HG02678 (cell line): Measurements from ENCODE around the gene NELFCD.

Source experiments
- ATAC-seq: cut with Tn5 transposase; IDR thresholded peaks from one replicate; pipeline ENCODE4 v1.9.1; 2021; ENCODE audit warnings: mild to moderate bottlenecking, moderate library complexity; ENCODE audit not compliant: unreplicated experiment

Gene NELFCD

DNA sequence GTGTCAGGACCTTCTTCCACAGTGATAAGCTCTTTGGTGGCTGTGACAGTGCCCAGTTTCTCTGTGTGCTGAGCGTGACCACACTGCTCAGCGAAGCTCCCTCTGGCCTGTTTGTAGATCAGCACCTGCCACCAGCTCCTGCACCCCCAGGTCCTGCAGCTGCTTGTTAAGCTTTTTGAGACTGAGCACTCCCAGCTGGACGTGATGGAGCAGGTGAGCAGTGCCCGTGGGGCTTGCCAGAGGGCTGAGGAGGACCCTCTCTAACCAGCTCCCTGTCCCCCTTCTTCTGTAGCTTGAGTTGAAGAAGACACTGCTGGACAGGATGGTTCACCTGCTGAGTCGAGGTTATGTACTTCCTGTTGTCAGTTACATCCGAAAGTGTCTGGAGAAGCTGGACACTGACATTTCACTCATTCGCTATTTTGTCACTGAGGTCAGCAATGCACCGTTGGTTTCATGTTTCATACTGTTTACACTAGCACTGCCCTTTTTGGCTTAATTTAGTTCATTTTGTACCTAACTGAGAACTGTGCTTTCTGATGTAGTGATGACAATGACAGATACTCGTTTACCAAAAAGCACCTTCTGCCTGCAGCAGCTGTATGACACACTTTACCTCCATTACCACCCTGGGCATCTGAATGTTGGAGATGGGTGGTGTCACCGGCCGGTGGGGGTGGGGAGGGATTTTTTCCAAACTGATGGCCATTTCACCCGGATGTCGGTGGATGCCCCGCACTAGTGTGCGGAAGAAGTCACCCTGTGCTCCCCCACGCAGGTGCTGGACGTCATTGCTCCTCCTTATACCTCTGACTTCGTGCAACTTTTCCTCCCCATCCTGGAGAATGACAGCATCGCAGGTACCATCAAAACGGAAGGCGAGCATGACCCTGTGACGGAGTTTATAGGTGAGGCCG lies 12.5 kb downstream of the NELFCD start:
- ATAC-seq = no peak

- ATAC-seq = no peak
Measured at GRCh38 chr20:58994390-58995159, 13.5 kb downstream of the NELFCD start.

DNA sequence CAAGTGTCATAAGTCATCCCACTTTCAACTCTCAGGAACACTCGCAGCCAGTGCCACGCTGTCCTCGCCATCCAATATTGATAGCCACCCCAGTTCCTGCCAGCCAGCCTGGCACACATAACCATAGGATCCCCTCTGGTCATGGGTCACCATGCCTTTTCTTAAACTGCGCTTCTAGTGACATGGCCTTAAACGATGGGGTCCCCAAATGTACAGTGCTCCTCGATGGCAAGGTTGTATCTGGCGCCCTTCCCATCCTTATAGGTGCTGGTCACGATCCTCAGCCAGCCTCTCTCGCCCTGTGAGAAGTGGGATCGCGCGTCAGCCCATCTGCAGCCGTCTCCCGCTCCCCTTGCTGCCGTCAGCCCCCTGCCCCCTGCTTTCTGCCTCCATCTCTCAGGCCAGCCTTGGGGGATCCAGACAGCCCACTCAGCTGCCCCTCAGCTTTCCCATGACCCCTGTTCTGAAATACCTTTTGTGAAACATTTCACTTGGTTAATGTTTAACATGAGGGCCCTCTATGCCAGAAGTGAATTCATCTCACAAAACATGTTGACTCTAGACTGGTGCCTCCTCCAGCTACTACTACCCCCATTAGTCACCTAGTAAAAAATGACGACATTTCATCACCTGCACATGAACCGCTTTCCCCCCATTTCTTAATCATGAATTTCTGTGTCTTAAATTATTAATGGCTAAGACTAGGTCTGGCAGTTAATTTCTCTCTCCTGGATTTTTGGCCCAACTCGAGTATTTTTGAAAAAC lies 14.6 kb downstream of the NELFCD start:
- ATAC-seq = no peak

DNA sequence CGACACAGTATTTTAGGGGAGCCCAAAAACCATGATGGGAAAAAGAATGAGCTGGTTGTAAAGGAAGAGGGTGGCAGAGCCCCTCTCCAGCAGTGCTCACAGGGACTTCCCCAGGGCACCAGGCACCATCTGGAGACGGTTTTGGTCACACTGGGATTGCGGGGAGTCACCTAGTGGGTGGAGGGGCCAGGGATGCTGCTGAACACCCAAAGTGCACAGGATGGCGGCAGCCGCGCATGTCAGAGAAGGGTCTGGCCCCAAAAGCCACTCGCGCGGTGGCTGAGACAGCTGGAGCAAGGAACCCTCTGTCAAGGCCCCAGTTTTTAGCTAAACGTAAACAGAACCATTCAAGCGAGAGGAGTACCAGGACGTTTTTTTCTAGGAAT lies 15.2 kb downstream of the NELFCD start:
- ATAC-seq = no peak

- no peak for ATAC-seq
Measured at GRCh38 chr20:58997141-58997770, 16.2 kb downstream of the NELFCD start.

- no peak for ATAC-seq
Measured at GRCh38 chr20:58998656-58999055, 17.6 kb downstream of the NELFCD start.

GRCh38 chr20:59000326-59000725 lies 19.3 kb downstream of the NELFCD start:
- no peak for ATAC-seq

- ATAC-seq = no peak
Measured at GRCh38 chr20:59001068-59001448, 20.0 kb downstream of the NELFCD start.

DNA sequence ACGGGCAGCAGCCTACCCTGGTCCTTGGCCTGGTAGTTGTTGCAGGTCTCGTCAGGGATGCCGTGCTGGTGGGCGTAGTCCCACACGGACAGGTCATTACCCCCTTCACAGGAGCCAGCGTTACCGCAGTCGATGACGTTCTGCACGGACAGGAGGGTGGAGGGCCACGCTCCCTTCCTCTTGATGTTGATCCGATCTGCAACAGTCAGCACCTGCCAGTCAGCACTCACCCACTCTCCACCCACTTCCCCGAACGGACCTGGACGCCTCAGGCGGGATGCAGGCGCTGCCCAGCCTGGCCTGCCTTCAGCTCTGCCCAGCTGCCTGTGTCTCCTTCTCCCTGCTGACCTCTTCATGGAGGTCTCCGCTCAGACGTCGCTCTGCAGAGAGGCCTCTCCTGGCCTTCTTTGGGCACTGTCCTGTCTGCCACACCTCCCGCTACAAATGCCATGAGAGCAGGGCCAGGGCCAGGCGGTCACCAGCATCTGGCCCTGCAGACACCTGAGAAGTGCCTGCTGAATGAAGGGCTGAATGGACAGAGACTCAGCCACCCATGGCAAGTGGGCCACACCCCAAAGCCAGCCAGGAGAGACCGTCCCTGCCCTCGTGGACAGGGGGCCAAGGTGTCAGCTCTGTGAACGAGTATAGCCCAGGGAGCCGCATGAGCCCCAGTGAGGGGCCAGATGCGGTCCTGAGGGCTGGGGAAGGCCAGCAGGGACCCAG lies 20.6 kb downstream of the NELFCD start:
- ATAC-seq = no peak

DNA sequence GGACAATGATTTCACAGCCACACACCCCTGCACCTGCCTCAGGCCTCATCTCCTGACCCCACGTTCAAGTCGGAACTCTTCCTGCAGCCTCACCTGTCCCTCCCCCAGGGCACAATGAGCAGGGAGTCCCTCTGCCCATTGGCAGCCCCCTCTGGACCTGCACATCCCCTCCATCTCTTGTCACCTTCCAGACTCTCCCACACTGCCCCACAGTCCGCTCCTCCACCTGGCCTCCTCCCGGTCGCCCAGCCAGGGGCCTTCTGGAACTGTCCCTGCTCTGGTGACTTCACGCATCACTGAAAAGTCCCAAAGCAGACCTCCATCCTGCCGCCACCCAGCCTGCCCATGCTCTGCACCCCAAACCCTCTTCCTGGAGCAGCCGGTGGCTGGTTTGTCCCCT lies 21.3 kb downstream of the NELFCD start:
- ATAC-seq = no peak

DNA sequence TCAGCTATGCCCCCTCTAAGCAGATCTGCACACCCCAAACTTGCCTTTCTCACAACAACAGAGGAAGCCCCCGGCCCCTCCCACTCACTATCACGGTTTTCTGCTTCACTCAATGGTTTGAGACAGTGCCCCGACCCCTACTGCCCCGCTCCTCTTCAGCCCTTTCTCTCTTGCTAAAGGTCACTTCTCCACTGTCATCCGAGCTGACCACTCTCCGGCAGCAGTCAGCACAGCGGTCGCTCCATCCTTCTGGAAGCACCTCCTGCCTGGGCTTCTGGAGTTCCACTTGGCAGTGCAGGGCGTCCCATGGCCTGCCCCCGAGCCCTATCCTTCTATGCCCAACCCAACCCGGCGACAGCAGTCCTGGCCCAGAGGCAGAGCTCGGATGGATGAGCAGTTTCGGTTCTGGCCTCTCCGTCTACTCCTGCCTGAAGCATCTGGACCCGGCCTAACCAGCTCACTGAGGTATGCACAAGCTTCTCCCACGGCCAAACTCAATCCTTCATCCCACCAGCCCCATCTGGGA lies 21.9 kb downstream of the NELFCD start:
- ATAC-seq = no peak

DNA sequence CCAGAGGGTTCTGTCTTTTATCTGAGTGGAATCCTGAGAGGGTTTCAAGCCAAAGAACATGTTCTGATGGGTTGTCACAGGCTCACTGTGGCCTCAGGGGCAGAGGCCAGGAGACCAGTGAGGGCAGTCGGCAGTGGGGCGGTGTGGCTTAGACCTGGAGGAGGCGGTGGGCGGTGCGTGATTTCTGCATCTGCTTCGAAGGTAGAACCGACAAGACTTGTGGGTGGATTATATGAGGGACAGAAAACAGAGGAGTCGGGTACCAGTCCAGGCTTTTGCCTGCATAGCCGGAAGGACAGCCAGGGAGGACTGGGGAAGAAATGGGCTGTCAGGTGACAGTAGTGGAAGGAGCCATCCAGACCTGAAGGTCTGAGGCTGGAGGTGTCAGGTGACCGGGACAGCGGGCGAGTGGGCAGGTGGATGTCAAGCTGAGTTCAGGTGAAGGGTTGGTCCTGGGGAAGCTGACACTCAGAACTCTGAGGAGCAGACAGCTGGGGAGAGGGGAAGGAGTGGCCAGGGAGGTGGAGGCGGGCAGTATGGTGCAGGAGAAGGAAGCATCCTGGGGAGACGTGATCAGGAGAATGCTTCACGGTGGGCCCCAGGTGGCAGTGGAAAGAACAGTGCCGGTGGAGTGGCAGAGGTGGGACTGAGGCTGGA lies 22.9 kb downstream of the NELFCD start:
- ATAC-seq = no peak

DNA sequence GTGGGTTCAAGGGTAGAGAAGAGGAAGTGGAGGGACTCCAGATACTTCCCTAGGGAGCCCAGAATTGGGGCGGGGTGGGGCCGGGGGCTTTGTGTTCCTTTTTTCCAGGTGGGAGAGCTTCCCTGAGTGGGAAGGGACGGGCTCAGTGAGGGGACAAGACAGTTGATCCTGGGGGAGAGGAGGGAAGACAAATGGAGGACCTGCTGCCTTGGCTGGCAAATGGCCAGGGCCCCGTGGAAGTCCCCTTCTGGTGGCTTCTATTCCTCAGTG lies 23.4 kb downstream of the NELFCD start:
- ATAC-seq = no peak

- peak; percentile 67 for ATAC-seq
Measured at GRCh38 chr20:59004763-59005522, 23.9 kb downstream of the NELFCD start.

DNA sequence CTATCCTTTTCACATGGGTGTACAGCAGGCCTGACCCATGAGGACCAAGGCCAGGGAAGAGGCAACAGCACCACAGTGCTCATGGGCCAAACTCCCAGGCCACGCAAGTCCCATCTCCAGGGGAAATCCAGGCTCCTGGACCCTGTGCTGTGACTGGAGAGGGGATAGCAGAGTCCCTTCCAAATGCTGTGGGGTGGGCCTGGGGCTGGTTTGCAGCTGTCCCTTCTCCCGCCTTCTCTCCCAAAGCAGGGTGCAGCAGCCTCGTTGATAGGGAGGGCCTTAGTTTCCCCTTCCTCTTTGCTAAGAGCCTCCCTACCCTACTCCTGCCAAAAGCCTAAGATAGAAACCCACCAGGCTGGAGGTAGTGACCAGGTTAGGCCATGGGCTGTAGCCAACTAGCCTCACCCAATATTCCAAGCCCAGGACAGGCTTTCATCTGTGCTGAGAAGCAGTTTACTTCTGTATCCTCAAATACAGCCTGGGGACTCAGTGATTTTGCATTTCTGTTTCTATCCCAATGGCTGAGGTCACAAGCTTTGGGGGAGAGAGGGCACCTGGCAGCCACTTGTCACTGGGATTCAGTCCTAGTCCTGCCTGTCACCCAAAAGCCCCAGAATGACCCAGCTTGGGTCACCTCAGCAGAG lies 24.6 kb downstream of the NELFCD start:
- ATAC-seq = no peak

DNA sequence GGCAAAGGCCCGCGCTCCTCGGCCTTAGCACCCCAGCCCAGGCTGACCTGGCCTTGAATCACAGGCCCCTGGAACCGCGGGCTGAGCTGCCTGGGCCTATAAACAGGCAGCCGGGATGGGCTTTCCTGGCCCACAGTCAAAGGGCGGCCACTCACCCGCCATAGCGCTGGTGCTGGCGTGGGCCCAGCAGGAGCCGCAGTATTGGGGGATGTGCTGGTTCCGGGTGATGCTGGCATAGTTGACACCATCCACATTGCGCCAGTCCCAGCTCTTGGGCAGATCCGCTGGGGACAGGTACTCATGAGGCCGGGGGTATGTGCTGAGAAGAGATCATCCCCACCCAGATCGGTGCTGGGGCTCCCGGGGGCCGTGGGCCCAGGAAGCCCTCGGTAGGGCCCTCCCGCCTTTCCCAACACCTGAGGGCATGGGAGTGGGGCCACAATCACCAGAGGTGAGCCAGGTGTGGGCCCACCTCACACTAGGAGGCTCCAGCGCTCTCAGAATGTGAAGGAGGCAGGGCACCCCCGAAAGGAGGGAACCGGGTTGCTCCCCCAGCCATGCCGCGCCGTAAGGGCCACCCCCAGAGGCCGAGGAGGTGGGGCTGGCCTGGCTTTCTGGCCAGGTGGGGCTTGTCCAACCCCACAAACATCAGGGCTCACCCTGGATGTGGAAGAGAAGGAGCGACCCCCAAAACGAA lies 25.3 kb downstream of the NELFCD start:
- ATAC-seq = no peak

DNA sequence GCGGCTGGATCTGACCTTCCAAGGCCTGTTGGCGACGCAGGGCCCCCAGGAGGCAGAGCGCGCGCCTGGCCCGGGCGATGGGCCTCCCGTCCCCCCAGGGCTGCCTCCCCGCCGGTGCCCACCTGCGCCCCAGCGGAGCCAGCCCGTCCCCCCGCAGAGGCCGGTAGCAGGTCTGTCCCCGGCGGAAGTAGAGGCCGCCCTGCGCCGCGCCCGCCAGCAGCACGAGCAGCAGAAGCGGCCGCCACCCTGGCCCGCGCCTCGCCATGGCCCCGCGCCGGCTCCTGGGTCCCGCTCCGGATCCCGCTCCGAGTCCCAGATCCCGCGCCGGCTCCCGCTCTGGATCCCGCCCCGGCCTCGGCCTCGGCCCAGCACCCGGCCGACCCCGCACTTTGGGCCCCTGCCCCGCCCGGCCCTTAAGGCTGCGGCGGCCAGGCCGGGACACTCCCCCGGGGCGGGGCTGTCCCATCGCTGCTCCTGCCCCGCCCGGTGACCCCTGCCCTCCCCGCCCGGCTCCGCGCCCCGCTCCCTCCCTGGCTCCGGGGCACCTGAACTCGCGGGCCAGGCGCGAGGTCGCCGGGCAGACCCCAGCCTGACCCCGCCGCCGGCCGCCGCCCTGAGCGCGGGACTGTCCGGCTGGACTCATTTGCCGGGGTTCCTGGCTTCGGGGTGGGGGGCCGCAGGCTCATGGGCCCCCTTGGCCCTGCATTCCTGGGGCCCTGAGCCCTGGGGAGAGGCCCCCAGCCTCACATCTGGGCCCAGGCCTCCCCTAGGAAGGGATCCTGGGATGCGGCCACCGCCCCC lies 26.0 kb downstream of the NELFCD start, which contains the start of gene CTSZ:
Gene CTSZ (minus strand): TSS at position 391 of the 801 bp plus-strand sequence. CDS start 126 bp downstream, at position 265.
- ATAC-seq = no peak
